ENCODE measurements around the gene DIS3L2. TPM values are rescaled to one million over a fixed set of nuclear protein-coding genes. Genes with fewer than 3 reads are reported as not detected.

The DIS3L2 gene
- total and polyA plus RNA-seq, 2 experiments from 2014 or later: 15.2 to 25.3 TPM

DNA sequence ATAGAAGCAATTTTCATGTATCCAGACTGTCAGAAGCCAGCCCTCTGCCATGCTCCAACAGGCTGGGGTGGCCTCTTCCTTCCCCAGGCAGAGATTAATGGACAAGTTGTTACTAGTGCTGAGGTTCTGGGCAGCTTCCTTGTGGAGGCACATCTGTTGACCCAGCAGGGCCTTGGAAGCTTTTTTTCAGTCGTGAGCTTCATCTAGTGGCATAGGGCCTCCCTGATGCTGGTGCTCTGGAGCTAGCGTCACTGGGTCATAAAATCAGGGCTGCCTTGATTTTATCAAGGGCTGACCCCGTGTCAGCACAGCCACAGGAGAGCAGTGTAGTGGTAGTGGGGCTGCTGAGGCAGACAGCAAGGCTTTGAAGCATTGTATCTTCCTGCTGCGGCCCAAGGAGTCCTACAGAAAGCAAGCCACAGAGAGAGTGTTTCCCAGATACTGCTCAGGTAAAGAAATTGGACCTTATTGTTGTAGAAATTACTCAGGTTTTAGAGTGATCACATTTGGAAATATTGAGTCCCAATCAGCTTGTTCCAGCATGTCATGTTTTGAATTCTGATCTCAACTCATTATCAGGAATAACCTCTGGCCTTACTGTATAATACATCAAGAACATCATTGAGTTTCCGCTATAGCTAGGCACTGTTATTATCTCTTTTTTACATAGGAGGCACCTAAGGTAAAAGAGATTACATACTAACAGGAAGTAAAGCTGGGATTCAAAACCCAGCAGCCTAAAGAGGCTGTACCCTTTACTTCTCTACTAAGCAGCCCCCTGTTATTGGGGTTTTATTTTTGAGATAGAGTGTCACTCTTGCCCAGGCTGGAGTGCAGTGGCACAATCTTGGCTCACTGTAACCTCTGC is 324.7 kb downstream of the DIS3L2 start:
- H3K4me3 Mint-ChIP-seq: no peak overlapping the region
- no peak overlapping the region for H3K4me2 ChIP-seq
- DNase-seq (ENCODE audit: low spot score) (no peak), ATAC-seq (no peak)
- no peaks in the 10 kb centered on the region for H3K36me3 Mint-ChIP-seq (ENCODE audit: low read depth)
- no peaks in the 10 kb centered on the region for H3K9me2 ChIP-seq (ENCODE audit: insufficient read depth)
- H4K20me1 ChIP-seq (replicated peaks; ENCODE audit: insufficient read depth): no peaks in the 10 kb centered on the region
- no peaks in the 10 kb centered on the region for H3K36me3 ChIP-seq (ENCODE audit: insufficient read depth)
- H3K27me3 ChIP-seq (ENCODE audit: insufficient read depth): no peaks in the 10 kb centered on the region
- no peak overlapping the region for H3K27ac Mint-ChIP-seq
- H2AFZ ChIP-seq: no peak overlapping the region
- TF ChIP-seq CREB1 (CRISPR knock-in tag; IDR thresholded peaks at IDR 0.05; ENCODE audit: low read depth) (no peak), STAT1 (IDR thresholded peaks at IDR 0.05; ENCODE audit: unreplicated experiment) (no peak), JUNB (IDR thresholded peaks at IDR 0.05; ENCODE audit: unreplicated experiment) (no peak), ZNF331 (CRISPR knock-in tag; IDR thresholded peaks at IDR 0.05; ENCODE audit: low read depth) (no peak), EZH2 (IDR thresholded peaks at IDR 0.05; ENCODE audit: low read depth, unreplicated experiment) (no peak), ZNF114 (CRISPR knock-in tag; IDR thresholded peaks at IDR 0.05) (no peak), POLR2AphosphoS5 (IDR thresholded peaks at IDR 0.05; ENCODE audit: low read depth) (no peak), EZH2phosphoT487 (IDR thresholded peaks at IDR 0.05; ENCODE audit: unreplicated experiment) (no peak), NANOG (IDR thresholded peaks at IDR 0.05; ENCODE audit: borderline replicate concordance) (no peak)
- TF ChIP-seq, protein P1, sequence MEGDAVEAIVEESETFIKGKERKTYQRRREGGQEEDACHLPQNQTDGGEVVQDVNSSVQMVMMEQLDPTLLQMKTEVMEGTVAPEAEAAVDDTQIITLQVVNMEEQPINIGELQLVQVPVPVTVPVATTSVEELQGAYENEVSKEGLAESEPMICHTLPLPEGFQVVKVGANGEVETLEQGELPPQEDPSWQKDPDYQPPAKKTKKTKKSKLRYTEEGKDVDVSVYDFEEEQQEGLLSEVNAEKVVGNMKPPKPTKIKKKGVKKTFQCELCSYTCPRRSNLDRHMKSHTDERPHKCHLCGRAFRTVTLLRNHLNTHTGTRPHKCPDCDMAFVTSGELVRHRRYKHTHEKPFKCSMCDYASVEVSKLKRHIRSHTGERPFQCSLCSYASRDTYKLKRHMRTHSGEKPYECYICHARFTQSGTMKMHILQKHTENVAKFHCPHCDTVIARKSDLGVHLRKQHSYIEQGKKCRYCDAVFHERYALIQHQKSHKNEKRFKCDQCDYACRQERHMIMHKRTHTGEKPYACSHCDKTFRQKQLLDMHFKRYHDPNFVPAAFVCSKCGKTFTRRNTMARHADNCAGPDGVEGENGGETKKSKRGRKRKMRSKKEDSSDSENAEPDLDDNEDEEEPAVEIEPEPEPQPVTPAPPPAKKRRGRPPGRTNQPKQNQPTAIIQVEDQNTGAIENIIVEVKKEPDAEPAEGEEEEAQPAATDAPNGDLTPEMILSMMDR (conservative IDR thresholded peaks at IDR 0.05; ENCODE audit: low read depth in 2 of 2): no peak
- TF ChIP-seq, protein P2, sequence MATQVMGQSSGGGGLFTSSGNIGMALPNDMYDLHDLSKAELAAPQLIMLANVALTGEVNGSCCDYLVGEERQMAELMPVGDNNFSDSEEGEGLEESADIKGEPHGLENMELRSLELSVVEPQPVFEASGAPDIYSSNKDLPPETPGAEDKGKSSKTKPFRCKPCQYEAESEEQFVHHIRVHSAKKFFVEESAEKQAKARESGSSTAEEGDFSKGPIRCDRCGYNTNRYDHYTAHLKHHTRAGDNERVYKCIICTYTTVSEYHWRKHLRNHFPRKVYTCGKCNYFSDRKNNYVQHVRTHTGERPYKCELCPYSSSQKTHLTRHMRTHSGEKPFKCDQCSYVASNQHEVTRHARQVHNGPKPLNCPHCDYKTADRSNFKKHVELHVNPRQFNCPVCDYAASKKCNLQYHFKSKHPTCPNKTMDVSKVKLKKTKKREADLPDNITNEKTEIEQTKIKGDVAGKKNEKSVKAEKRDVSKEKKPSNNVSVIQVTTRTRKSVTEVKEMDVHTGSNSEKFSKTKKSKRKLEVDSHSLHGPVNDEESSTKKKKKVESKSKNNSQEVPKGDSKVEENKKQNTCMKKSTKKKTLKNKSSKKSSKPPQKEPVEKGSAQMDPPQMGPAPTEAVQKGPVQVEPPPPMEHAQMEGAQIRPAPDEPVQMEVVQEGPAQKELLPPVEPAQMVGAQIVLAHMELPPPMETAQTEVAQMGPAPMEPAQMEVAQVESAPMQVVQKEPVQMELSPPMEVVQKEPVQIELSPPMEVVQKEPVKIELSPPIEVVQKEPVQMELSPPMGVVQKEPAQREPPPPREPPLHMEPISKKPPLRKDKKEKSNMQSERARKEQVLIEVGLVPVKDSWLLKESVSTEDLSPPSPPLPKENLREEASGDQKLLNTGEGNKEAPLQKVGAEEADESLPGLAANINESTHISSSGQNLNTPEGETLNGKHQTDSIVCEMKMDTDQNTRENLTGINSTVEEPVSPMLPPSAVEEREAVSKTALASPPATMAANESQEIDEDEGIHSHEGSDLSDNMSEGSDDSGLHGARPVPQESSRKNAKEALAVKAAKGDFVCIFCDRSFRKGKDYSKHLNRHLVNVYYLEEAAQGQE (IDR thresholded peaks at IDR 0.05; ENCODE audit: unreplicated experiment): no peak
- TF ChIP-seq, protein P3, sequence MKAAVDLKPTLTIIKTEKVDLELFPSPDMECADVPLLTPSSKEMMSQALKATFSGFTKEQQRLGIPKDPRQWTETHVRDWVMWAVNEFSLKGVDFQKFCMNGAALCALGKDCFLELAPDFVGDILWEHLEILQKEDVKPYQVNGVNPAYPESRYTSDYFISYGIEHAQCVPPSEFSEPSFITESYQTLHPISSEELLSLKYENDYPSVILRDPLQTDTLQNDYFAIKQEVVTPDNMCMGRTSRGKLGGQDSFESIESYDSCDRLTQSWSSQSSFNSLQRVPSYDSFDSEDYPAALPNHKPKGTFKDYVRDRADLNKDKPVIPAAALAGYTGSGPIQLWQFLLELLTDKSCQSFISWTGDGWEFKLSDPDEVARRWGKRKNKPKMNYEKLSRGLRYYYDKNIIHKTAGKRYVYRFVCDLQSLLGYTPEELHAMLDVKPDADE (IDR thresholded peaks at IDR 0.05): no peak
- TF ChIP-seq, protein P4, sequence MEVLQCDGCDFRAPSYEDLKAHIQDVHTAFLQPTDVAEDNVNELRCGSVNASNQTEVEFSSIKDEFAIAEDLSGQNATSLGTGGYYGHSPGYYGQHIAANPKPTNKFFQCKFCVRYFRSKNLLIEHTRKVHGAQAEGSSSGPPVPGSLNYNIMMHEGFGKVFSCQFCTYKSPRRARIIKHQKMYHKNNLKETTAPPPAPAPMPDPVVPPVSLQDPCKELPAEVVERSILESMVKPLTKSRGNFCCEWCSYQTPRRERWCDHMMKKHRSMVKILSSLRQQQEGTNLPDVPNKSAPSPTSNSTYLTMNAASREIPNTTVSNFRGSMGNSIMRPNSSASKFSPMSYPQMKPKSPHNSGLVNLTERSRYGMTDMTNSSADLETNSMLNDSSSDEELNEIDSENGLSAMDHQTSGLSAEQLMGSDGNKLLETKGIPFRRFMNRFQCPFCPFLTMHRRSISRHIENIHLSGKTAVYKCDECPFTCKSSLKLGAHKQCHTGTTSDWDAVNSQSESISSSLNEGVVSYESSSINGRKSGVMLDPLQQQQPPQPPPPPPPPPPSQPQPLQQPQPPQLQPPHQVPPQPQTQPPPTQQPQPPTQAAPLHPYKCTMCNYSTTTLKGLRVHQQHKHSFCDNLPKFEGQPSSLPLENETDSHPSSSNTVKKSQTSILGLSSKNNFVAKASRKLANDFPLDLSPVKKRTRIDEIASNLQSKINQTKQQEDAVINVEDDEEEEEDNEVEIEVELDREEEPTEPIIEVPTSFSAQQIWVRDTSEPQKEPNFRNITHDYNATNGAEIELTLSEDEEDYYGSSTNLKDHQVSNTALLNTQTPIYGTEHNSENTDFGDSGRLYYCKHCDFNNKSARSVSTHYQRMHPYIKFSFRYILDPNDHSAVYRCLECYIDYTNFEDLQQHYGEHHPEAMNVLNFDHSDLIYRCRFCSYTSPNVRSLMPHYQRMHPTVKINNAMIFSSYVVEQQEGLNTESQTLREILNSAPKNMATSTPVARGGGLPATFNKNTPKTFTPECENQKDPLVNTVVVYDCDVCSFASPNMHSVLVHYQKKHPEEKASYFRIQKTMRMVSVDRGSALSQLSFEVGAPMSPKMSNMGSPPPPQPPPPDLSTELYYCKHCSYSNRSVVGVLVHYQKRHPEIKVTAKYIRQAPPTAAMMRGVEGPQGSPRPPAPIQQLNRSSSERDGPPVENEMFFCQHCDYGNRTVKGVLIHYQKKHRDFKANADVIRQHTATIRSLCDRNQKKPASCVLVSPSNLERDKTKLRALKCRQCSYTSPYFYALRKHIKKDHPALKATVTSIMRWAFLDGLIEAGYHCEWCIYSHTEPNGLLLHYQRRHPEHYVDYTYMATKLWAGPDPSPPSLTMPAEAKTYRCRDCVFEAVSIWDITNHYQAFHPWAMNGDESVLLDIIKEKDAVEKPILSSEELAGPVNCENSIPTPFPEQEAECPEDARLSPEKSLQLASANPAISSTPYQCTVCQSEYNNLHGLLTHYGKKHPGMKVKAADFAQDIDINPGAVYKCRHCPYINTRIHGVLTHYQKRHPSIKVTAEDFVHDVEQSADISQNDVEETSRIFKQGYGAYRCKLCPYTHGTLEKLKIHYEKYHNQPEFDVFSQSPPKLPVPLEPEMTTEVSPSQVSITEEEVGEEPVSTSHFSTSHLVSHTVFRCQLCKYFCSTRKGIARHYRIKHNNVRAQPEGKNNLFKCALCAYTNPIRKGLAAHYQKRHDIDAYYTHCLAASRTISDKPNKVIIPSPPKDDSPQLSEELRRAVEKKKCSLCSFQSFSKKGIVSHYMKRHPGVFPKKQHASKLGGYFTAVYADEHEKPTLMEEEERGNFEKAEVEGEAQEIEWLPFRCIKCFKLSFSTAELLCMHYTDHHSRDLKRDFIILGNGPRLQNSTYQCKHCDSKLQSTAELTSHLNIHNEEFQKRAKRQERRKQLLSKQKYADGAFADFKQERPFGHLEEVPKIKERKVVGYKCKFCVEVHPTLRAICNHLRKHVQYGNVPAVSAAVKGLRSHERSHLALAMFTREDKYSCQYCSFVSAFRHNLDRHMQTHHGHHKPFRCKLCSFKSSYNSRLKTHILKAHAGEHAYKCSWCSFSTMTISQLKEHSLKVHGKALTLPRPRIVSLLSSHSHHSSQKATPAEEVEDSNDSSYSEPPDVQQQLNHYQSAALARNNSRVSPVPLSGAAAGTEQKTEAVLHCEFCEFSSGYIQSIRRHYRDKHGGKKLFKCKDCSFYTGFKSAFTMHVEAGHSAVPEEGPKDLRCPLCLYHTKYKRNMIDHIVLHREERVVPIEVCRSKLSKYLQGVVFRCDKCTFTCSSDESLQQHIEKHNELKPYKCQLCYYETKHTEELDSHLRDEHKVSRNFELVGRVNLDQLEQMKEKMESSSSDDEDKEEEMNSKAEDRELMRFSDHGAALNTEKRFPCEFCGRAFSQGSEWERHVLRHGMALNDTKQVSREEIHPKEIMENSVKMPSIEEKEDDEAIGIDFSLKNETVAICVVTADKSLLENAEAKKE (CRISPR knock-in tag; IDR thresholded peaks at IDR 0.05): no peak
- H3K4me3 ChIP-seq: no peak overlapping the region
- peaks cover 2% of the 10 kb centered on the region for H3K27me3 Mint-ChIP-seq (ENCODE audit: insufficient read depth, low read depth, poor library complexity)
- no peaks in the 10 kb centered on the region for H3F3A ChIP-seq (replicated peaks; ENCODE audit: low read depth)
- no peaks in the 10 kb centered on the region for H3K79me2 ChIP-seq (replicated peaks; ENCODE audit: insufficient read depth)
- no peak overlapping the region for H3K27ac ChIP-seq (ENCODE audit: low read depth)
- H3K4me1 ChIP-seq (ENCODE audit: insufficient read depth): no peaks in the 10 kb centered on the region
- no peaks in the 10 kb centered on the region for H3K9me3 Mint-ChIP-seq
- H3K4me1 Mint-ChIP-seq: no peaks in the 10 kb centered on the region
